ENCODE data around the gene TMED10. TPM values are rescaled to one million over a fixed set of nuclear protein-coding genes. Genes with fewer than 3 reads are reported as not detected.

The TMED10 gene
- total and polyA plus RNA-seq, 2 donors (not counting 3 experiments of a cell fraction or from before 2014, with no cell fraction given): 338 to 342 TPM

- no peak for TF ChIP-seq FOS (IDR thresholded peaks at IDR 0.05; ENCODE audit: borderline replicate concordance, insufficient read depth, low read length)
- no peak for TF ChIP-seq GATA2 (IDR thresholded peaks at IDR 0.05; ENCODE audit: insufficient read depth, insufficient read length, low read depth, low read length)
- TF ChIP-seq JUN (IDR thresholded peaks at IDR 0.05; ENCODE audit: borderline replicate concordance, insufficient read depth, insufficient read length, low read depth): no peak
- TF ChIP-seq MAX (IDR thresholded peaks at IDR 0.05; ENCODE audit: insufficient read depth, insufficient read length): no peak
- TF ChIP-seq MYC (IDR thresholded peaks at IDR 0.05; ENCODE audit: low read depth, low read length): no peak
- TF ChIP-seq EZH2 (IDR thresholded peaks at IDR 0.05; ENCODE audit: borderline replicate concordance, low read depth, low read length, severe bottlenecking): no peak
- TF ChIP-seq POLR2AphosphoS5 (IDR thresholded peaks at IDR 0.05; ENCODE audit: insufficient read depth, low read depth, low read length): no peak
- no peak for TF ChIP-seq CTCF (IDR thresholded peaks at IDR 0.05; ENCODE audit: extremely low read depth in 1 of 2, insufficient read depth in 1 of 2, low read depth in 1 of 2, low read length in 2 of 2)
- no peak for TF ChIP-seq POLR2A (IDR thresholded peaks at IDR 0.05; ENCODE audit: low read depth, low read length)
- H3K4me1 ChIP-seq (ENCODE audit: control insufficient read depth, extremely low read depth, insufficient read depth, low read length): no peaks in the 10 kb centered on the region
- H3K27me3 ChIP-seq (ENCODE audit: control insufficient read depth in 2 of 2, insufficient read depth in 2 of 2, low read length in 2 of 2): no peaks in the 10 kb centered on the region
- H3K9me1 ChIP-seq (replicated peaks; ENCODE audit: control insufficient read depth, extremely low read depth, insufficient read depth, low read length): no peaks in the 10 kb centered on the region
- FAIRE-seq (peak; percentile 26), DNase-seq (ENCODE audit: low read depth, low spot score) (no peak)
- H4K20me1 ChIP-seq (replicated peaks; ENCODE audit: control insufficient read depth, extremely low read depth, insufficient read depth, low read length): peaks cover 5% of the 10 kb centered on the region
- ChIA-PET POLR2A (no interaction called here), CTCF (no interaction called here)
- no TSS peak for BruUV-seq (replicated peaks)
- H3K27ac ChIP-seq (ENCODE audit: insufficient read depth, low read depth, low read length): no peak overlapping the region
- H3K9me3 ChIP-seq (replicated peaks; ENCODE audit: control insufficient read depth, insufficient read depth, low read length): no peaks in the 10 kb centered on the region
- no peak overlapping the region for H2AFZ ChIP-seq (ENCODE audit: low read depth, low read length)
- intact Hi-C loops (cut with micrococcal nuclease): no loop called here
- no peak overlapping the region for H3K4me3 ChIP-seq (replicated peaks in 1 of 3; ENCODE audit: insufficient read depth in 1 of 3, low read depth in 1 of 3, low read length in 3 of 3)
- dilution Hi-C loops (cut with MboI; ENCODE audit: extremely low pct_ligation_motif_present, low sequenced_read_pairs): no loop called here
- H3K4me2 ChIP-seq (ENCODE audit: insufficient read depth, low read length): no peak overlapping the region
- H3K79me2 ChIP-seq (ENCODE audit: control insufficient read depth, insufficient read depth, low read length): peaks cover 93% of the 10 kb centered on the region
- H3K9ac ChIP-seq (replicated peaks; ENCODE audit: extremely low read depth, insufficient read depth, low read length): no peak overlapping the region
- H3K36me3 ChIP-seq (ENCODE audit: control insufficient read depth in 2 of 2, extremely low read depth in 1 of 2, insufficient read depth in 2 of 2, low read length in 2 of 2): no peaks in the 10 kb centered on the region
Measured at GRCh38 chr14:75168586-75169335, 7.7 kb downstream of the TMED10 start.
